ENCODE data around the gene KSR2. TPM values are rescaled to one million over a fixed set of nuclear protein-coding genes. Genes with fewer than 3 reads are reported as not detected.

KSR2 gene
- total RNA-seq, 1 experiment from 2014 or later, result 2.0 TPM

- Histone ChIP-seq H2AFZ (no peak overlapping the region), H3K27me3 (ENCODE audit: insufficient read depth, low read depth) (peaks cover 35% of the 10 kb centered on the region), H3K9me3 (ENCODE audit: insufficient read depth, low read depth) (no peaks in the 10 kb centered on the region), H3K4me2 (no peak overlapping the region), H3K4me3 (no peak overlapping the region), H3K36me3 (ENCODE audit: low read depth) (no peaks in the 10 kb centered on the region), H4K20me1 (ENCODE audit: insufficient read depth) (no peaks in the 10 kb centered on the region; the same call in 1 of the 2 replicates), H3K4me1 (replicated peaks; ENCODE audit: insufficient read depth) (no peaks in the 10 kb centered on the region), H3F3A (ENCODE audit: insufficient read depth, low read depth) (no peaks in the 10 kb centered on the region), H3K27ac (no peak overlapping the region), H3K9me2 (ENCODE audit: insufficient read depth) (no peaks in the 10 kb centered on the region), H3K79me2 (ENCODE audit: low read depth) (no peaks in the 10 kb centered on the region)
- ChIA-PET POLR2A (ENCODE audit: unreplicated experiment) (no interaction called here), CTCF (no interaction called here)
- no TSS peak for BruUV-seq (replicated peaks)
- DNase-seq, result no peak
- no peak for TF ChIP-seq EZH2 (IDR thresholded peaks at IDR 0.05; ENCODE audit: low read depth)
- TF ChIP-seq CTCF (conservative IDR thresholded peaks at IDR 0.05), result no peak
- intact Hi-C loops (cut with micrococcal nuclease; ENCODE audit: unreplicated experiment), result no loop called here
Measured at GRCh38 chr12:117526757-117527478, 441.9 kb downstream of the KSR2 start.

GRCh38 chr12:117525766-117526165, 443.0 kb downstream of the KSR2 start:
- BruUV-seq (replicated peaks), result no TSS peak
- DNase-seq, result no peak
- no peak overlapping the region for H3K4me3 ChIP-seq
- no peaks in the 10 kb centered on the region for H3F3A ChIP-seq (ENCODE audit: insufficient read depth, low read depth)
- intact Hi-C loops (cut with micrococcal nuclease; ENCODE audit: unreplicated experiment), result no loop called here
- ChIA-PET POLR2A (ENCODE audit: unreplicated experiment) (no interaction called here), CTCF (no interaction called here)
- H3K36me3 ChIP-seq (ENCODE audit: low read depth), result no peaks in the 10 kb centered on the region
- no peak overlapping the region for H2AFZ ChIP-seq
- H3K4me1 ChIP-seq (replicated peaks; ENCODE audit: insufficient read depth), result no peaks in the 10 kb centered on the region
- H3K4me2 ChIP-seq, result no peak overlapping the region
- no peak overlapping the region for H3K27ac ChIP-seq
- no peaks in the 10 kb centered on the region for H3K9me2 ChIP-seq (ENCODE audit: insufficient read depth)
- H3K27me3 ChIP-seq (ENCODE audit: insufficient read depth, low read depth), result peaks cover 27% of the 10 kb centered on the region; the same call in 1 of the 2 replicates
- H3K9me3 ChIP-seq (ENCODE audit: insufficient read depth, low read depth), result no peaks in the 10 kb centered on the region
- TF ChIP-seq EZH2 (IDR thresholded peaks at IDR 0.05; ENCODE audit: low read depth), result no peak
- no peak for TF ChIP-seq CTCF (conservative IDR thresholded peaks at IDR 0.05)
- H4K20me1 ChIP-seq (ENCODE audit: insufficient read depth), result no peaks in the 10 kb centered on the region; the same call in 1 of the 2 replicates
- no peaks in the 10 kb centered on the region for H3K79me2 ChIP-seq (ENCODE audit: low read depth)

- Histone ChIP-seq H2AFZ (no peak overlapping the region), H4K20me1 (ENCODE audit: insufficient read depth) (no peaks in the 10 kb centered on the region), H3K4me2 (no peak overlapping the region), H3K9me2 (ENCODE audit: insufficient read depth) (no peaks in the 10 kb centered on the region), H3K4me3 (no peak overlapping the region), H3K27me3 (ENCODE audit: insufficient read depth, low read depth) (peaks cover 24% of the 10 kb centered on the region; the same call in 1 of the 2 replicates), H3K36me3 (ENCODE audit: low read depth) (no peaks in the 10 kb centered on the region), H3K4me1 (replicated peaks; ENCODE audit: insufficient read depth) (no peaks in the 10 kb centered on the region), H3K27ac (no peak overlapping the region), H3K79me2 (ENCODE audit: low read depth) (no peaks in the 10 kb centered on the region), H3K9me3 (ENCODE audit: insufficient read depth, low read depth) (no peaks in the 10 kb centered on the region), H3F3A (ENCODE audit: insufficient read depth, low read depth) (no peaks in the 10 kb centered on the region)
- ChIA-PET CTCF (no interaction called here), POLR2A (ENCODE audit: unreplicated experiment) (no interaction called here)
- DNase-seq, result no peak
- intact Hi-C loops (cut with micrococcal nuclease; ENCODE audit: unreplicated experiment), result no loop called here
- no TSS peak for BruUV-seq (replicated peaks)
- TF ChIP-seq CTCF (conservative IDR thresholded peaks at IDR 0.05), result no peak
- TF ChIP-seq EZH2 (IDR thresholded peaks at IDR 0.05; ENCODE audit: low read depth), result no peak
Measured at GRCh38 chr12:117524806-117525205, 444.0 kb downstream of the KSR2 start.
